Loucy (cell line): ENCODE measurements around the gene RNF125.

ENCODE experiments used
- EZH2phosphoT487 ChIP-seq: fragments of 200-600 bp; IDR thresholded peaks from 2 replicates; pipeline ENCODE4 v1.6.1; 2018; ENCODE audit warnings: antibody characterized with exemption, mild to moderate bottlenecking, moderate library complexity, borderline replicate concordance
- TF ChIP-seq, protein P1 (sequence below): fragments of 200-600 bp; sonication (generic); conservative IDR thresholded peaks from 2 replicates; pipeline ENCODE4 v1.5.1; 2014; ENCODE audit warnings: mild to moderate bottlenecking, antibody characterized with exemption, low read length

DNA sequence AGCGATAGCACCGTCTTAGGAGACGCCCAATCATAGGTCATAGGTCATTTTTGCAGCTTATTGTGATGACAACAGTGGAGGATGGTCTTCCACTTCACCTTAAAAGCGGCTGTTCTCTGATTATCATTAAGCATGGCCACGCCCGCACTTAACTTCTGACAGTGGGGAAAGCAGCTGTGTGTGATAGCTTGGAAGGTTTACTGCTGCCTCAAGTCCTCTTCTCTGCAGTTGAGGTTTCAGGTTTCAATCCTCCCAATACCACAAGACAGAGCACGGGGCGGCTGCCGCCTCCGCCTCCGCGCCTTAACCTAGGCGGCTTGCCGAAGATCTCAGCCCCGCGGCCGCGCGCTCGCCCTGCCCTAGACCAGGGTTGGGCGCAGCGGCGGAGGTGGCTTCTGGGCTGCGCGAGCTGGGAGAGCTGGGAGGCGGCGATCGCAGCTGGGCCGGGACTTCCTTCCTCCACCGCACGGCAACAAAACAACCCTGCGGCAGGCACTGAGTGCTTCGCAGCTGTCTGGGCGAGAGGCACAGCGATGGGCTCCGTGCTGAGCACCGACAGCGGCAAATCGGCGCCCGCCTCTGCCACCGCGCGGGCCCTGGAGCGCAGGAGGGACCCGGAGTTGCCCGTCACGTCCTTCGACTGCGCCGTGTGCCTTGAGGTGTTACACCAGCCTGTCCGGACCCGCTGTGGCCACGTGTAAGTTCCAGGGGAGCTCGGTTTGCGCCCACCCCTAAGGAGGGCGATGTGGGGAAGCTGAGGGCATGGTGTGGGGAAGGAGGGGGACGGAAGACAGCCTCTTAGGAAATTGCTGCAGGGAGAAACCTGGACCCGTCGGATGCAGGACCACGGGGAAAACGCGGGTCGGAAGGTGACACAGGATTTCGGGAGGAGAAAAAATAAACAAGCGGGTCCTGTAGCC lies at the start of gene RNF125:
- TF ChIP-seq, protein P1, sequence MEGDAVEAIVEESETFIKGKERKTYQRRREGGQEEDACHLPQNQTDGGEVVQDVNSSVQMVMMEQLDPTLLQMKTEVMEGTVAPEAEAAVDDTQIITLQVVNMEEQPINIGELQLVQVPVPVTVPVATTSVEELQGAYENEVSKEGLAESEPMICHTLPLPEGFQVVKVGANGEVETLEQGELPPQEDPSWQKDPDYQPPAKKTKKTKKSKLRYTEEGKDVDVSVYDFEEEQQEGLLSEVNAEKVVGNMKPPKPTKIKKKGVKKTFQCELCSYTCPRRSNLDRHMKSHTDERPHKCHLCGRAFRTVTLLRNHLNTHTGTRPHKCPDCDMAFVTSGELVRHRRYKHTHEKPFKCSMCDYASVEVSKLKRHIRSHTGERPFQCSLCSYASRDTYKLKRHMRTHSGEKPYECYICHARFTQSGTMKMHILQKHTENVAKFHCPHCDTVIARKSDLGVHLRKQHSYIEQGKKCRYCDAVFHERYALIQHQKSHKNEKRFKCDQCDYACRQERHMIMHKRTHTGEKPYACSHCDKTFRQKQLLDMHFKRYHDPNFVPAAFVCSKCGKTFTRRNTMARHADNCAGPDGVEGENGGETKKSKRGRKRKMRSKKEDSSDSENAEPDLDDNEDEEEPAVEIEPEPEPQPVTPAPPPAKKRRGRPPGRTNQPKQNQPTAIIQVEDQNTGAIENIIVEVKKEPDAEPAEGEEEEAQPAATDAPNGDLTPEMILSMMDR = no peak
- TF ChIP-seq EZH2phosphoT487 = no peak
